Liver (tissue), 9 donors: ENCODE measurements around the gene RNF220. TPM values are rescaled to one million over a fixed set of nuclear protein-coding genes. Genes with fewer than 3 reads are reported as not detected.

Source experiments
- DNase-seq: peaks from one replicate; pipeline ENCODE4 v3.0.0-alpha.2; 2017; ENCODE audit warnings: low spot score
- H3K27ac ChIP-seq, 2 donors: one replicate each; pipeline ENCODE4 v1.7.0; 2013; ENCODE audit warnings: inconsistent platforms in 2 of 2, low read length in 2 of 2, control low read depth in 1 of 2, low read depth in 1 of 2, mild to moderate bottlenecking in 1 of 2
- H3K27me3 ChIP-seq, 4 donors: one replicate each; pipeline versions ENCODE4 v1.6.1 to v1.7.0; 2013; ENCODE audit warnings: low read length in 3 of 4, inconsistent platforms in 1 of 4, mild to moderate bottlenecking in 1 of 4, moderate library complexity in 1 of 4; ENCODE audit not compliant: control insufficient read depth in 4 of 4, insufficient read depth in 4 of 4
- H3K36me3 ChIP-seq, 4 donors: one replicate each; pipeline versions ENCODE4 v1.6.1 to v1.7.0; 2013; ENCODE audit warnings: low read length in 3 of 4, mild to moderate bottlenecking in 3 of 4, low read depth in 1 of 4, moderate library complexity in 1 of 4; ENCODE audit not compliant: control insufficient read depth in 4 of 4, insufficient read depth in 3 of 4
- H3K4me1 ChIP-seq, 4 donors: one replicate each; pipeline versions ENCODE4 v1.6.1 to v1.7.0; 2013; ENCODE audit warnings: low read length in 3 of 4, mild to moderate bottlenecking in 3 of 4, moderate library complexity in 1 of 4; ENCODE audit not compliant: control insufficient read depth in 4 of 4, insufficient read depth in 4 of 4
- H3K4me3 ChIP-seq, 3 donors: one replicate each; pipeline versions ENCODE4 v1.6.1 to v1.7.0; 2013; ENCODE audit warnings: low read length in 3 of 3, control low read depth in 1 of 3, low read depth in 1 of 3, mild to moderate bottlenecking in 1 of 3
- H3K9ac ChIP-seq, 2 donors: one replicate each; pipeline ENCODE4 v1.7.0; 2013; ENCODE audit warnings: low read length in 2 of 2, mild to moderate bottlenecking in 2 of 2, moderate library complexity in 2 of 2, control low read depth in 1 of 2, low read depth in 1 of 2
- H3K9me3 ChIP-seq, 4 donors: one replicate each; pipeline versions ENCODE4 v1.6.1 to v1.7.0; 2013; ENCODE audit warnings: low read length in 3 of 4; ENCODE audit not compliant: control insufficient read depth in 4 of 4
- EGR1 ChIP-seq, 2 donors: IDR thresholded peaks; 2 replicates each; pipeline ENCODE4 v1.6.1; 2016 to 2018; ENCODE audit warnings: antibody characterized with exemption in 2 of 2, low read depth in 2 of 2
- FOXA1 ChIP-seq: IDR thresholded peaks from 2 replicates; pipeline ENCODE4 v1.6.1; 2016; ENCODE audit warnings: antibody characterized with exemption
- FOXA2 ChIP-seq: IDR thresholded peaks from 2 replicates; pipeline ENCODE4 v1.6.1; 2016; ENCODE audit warnings: antibody characterized with exemption
- GABPA ChIP-seq, 2 donors: IDR thresholded peaks in 1 of 2; conservative IDR thresholded peaks in 1 of 2; 2 replicates each; pipeline ENCODE4 v1.6.1; 2016; ENCODE audit warnings: antibody characterized with exemption in 2 of 2, mild to moderate bottlenecking in 1 of 2, moderate library complexity in 1 of 2
- HNF4A ChIP-seq, 2 donors: conservative IDR thresholded peaks; 2 replicates each; pipeline ENCODE4 v1.6.1; 2016; ENCODE audit warnings: antibody characterized with exemption in 2 of 2, mild to moderate bottlenecking in 2 of 2
- HNF4G ChIP-seq: IDR thresholded peaks from 2 replicates; pipeline ENCODE4 v1.6.1; 2016; ENCODE audit warnings: antibody characterized with exemption
- JUND ChIP-seq, 2 donors: IDR thresholded peaks; 2 replicates each; pipeline ENCODE4 v1.6.1; 2016; ENCODE audit warnings: antibody characterized with exemption in 2 of 2
- NR2F2 ChIP-seq: IDR thresholded peaks from 2 replicates; pipeline ENCODE4 v1.6.1; 2016; ENCODE audit warnings: antibody characterized with exemption
- RAD21 ChIP-seq, 2 donors: IDR thresholded peaks; 2 replicates each; pipeline ENCODE4 v1.6.1; 2016; ENCODE audit warnings: antibody characterized with exemption in 2 of 2, mild to moderate bottlenecking in 2 of 2
- RXRA ChIP-seq, 2 donors: IDR thresholded peaks; 2 replicates each; pipeline ENCODE4 v1.6.1; 2017 to 2018; ENCODE audit warnings: antibody characterized with exemption in 2 of 2, mild to moderate bottlenecking in 1 of 2
- SP1 ChIP-seq: IDR thresholded peaks from 2 replicates; pipeline ENCODE4 v1.6.1; 2018; ENCODE audit warnings: antibody characterized with exemption, mild to moderate bottlenecking
- TAF1 ChIP-seq: conservative IDR thresholded peaks from 2 replicates; pipeline ENCODE4 v1.6.1; 2016; ENCODE audit warnings: antibody characterized with exemption, mild to moderate bottlenecking
- YY1 ChIP-seq: IDR thresholded peaks from 2 replicates; pipeline ENCODE4 v1.6.1; 2016; ENCODE audit warnings: antibody characterized with exemption, mild to moderate bottlenecking
- WGBS: extraction: QIAGEN DNeasy Blood & Tissue Kit; methylation state at CpG from one replicate; pipeline ENCODE4 v1.1.7; 2013; 5-methylcytosine and 5-hydroxymethylcytosine counted together
- polyA plus RNA-seq, 2 donors: library from polyadenylated mRNA; stranded (reverse) in 1 of 2; unstranded in 1 of 2; fragments of 200-250 nt in 1 of 2; fragments of >200 nt in 1 of 2; fragmentation: Nextera tagmentation in 1 of 2; extraction: Ambion mirVana in 1 of 2; gene quantifications; one replicate each; pipeline versions ENCODE4 v1.2.1 to v1.2.3, GENCODE V29; 2013 to 2015
- total RNA-seq, 2 donors: library from RNA; depleted of rRNA; stranded (reverse); fragments of >200 nt; gene quantifications; one replicate each; pipeline ENCODE4 v1.2.3, GENCODE V29; 2014
- TF ChIP-seq, protein P1 (sequence below): fragments of 150-350 bp; IDR thresholded peaks from 2 replicates; pipeline ENCODE4 v1.5.1; 2017; ENCODE audit warnings: improper control_type of control experiment, low read depth, low read length; ENCODE audit not compliant: missing input control
- TF ChIP-seq, protein P2 (sequence below): IDR thresholded peaks from 2 replicates; pipeline ENCODE4 v1.6.1; 2016; ENCODE audit warnings: antibody characterized with exemption
- TF ChIP-seq, protein P3 (sequence below): IDR thresholded peaks from 2 replicates; pipeline ENCODE4 v1.6.1; 2016; ENCODE audit warnings: antibody characterized with exemption
- donor health status: healthy.
- donor health status: healthy.
- donor health status: healthy.
- donor health status: healthy.
- donor health status: healthy.

Gene RNF220
- total and polyA plus RNA-seq, 4 donors = 18.2 to 35.8 (median 26.1) TPM

DNA sequence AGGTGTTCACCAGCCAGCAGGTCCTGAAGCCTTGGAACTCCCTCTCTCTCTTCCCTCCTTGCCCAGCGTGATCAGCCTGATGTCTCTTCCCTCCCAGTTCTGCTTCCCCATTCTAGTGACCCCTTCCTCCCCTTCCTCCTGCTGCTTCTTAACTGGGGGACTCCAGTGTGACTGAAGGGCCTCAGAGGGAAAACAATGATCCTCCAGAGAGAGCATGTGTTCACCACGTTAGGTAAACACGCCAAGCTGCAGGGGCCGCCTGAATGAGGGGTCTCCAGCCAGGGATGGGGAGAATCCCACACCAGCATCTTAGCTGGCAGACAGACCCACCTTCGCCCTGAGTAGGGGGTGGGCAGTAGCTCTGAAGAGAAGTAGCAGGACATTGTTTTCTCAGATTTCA lies 144.5 kb downstream of the RNF220 start:
- 66% methylated on average over 5 of the region's 5 CpGs for WGBS
- Histone ChIP-seq H3K4me3 (no peak overlapping the region), H3K4me1 (no peaks in the 10 kb centered on the region), H3K27ac (no peak overlapping the region), H3K36me3 (no peaks in the 10 kb centered on the region), H3K9ac (no peak overlapping the region), H3K27me3 (peaks cover 0 to 7% (median 0%) of the 10 kb centered on the region in 4 donors), H3K9me3 (no peaks in the 10 kb centered on the region)
- TF ChIP-seq HNF4G = no peak
- TF ChIP-seq, protein P1, sequence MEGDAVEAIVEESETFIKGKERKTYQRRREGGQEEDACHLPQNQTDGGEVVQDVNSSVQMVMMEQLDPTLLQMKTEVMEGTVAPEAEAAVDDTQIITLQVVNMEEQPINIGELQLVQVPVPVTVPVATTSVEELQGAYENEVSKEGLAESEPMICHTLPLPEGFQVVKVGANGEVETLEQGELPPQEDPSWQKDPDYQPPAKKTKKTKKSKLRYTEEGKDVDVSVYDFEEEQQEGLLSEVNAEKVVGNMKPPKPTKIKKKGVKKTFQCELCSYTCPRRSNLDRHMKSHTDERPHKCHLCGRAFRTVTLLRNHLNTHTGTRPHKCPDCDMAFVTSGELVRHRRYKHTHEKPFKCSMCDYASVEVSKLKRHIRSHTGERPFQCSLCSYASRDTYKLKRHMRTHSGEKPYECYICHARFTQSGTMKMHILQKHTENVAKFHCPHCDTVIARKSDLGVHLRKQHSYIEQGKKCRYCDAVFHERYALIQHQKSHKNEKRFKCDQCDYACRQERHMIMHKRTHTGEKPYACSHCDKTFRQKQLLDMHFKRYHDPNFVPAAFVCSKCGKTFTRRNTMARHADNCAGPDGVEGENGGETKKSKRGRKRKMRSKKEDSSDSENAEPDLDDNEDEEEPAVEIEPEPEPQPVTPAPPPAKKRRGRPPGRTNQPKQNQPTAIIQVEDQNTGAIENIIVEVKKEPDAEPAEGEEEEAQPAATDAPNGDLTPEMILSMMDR = no peak
- TF ChIP-seq TAF1 = no peak
- no peak for TF ChIP-seq FOXA1
- no peak for TF ChIP-seq GABPA (IDR thresholded peaks at IDR 0.05 in 1 of 2, conservative IDR thresholded peaks at IDR 0.05 in 1 of 2)
- TF ChIP-seq YY1 = no peak
- no peak for TF ChIP-seq RXRA (IDR thresholded peaks at IDR 0.05)
- no peak for TF ChIP-seq HNF4A (conservative IDR thresholded peaks at IDR 0.05)
- TF ChIP-seq, protein P2, sequence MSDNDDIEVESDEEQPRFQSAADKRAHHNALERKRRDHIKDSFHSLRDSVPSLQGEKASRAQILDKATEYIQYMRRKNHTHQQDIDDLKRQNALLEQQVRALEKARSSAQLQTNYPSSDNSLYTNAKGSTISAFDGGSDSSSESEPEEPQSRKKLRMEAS = no peak
- TF ChIP-seq JUND (IDR thresholded peaks at IDR 0.05) = no peak
- no peak for TF ChIP-seq NR2F2
- no peak for TF ChIP-seq EGR1 (IDR thresholded peaks at IDR 0.05; ENCODE audit: low read depth in 2 of 2)
- DNase-seq = no peak

DNA sequence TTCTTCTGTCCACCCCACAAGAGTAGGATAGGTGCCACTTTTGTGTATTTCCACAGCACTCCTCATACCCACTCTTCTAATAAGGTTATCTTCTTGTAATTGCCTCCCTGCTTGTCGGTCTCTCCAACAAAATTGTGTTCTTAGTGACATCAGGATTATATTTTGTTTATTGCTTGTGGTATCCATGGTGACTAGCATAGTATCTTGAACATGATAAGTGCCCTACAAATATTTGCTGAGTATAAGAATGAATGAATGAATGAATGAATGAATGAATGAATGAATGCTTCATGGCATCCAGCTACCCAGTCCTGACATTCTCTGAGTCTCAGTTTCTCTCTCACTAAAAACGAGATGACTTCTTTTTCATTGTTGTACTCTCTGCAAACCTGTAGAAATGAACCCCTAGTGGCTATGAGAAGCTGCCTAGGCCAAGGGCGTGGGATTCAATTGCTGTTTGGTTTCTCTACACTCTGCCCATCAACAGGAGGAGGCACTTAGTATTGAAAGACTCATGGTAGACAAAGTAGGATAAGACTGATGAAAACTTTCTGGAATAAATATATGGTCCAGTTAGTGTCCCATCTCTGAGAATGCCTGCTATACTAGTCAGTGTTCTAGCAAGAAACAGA lies 148.2 kb downstream of the RNF220 start:
- Histone ChIP-seq H3K9ac (no peak overlapping the region), H3K9me3 (no peaks in the 10 kb centered on the region), H3K27me3 (peaks cover 0 to 2% (median under 1%) of the 10 kb centered on the region in 4 donors), H3K27ac (no peak overlapping the region), H3K36me3 (no peaks in the 10 kb centered on the region), H3K4me1 (no peaks in the 10 kb centered on the region), H3K4me3 (no peak overlapping the region)
- no peak for DNase-seq
- TF ChIP-seq FOXA1 (no peak), YY1 (no peak), RAD21 (IDR thresholded peaks at IDR 0.05) (no peak), FOXA2 (no peak), HNF4A (conservative IDR thresholded peaks at IDR 0.05) (no peak), EGR1 (IDR thresholded peaks at IDR 0.05; ENCODE audit: low read depth in 2 of 2) (no peak), RXRA (IDR thresholded peaks at IDR 0.05) (no peak), GABPA (IDR thresholded peaks at IDR 0.05 in 1 of 2, conservative IDR thresholded peaks at IDR 0.05 in 1 of 2) (no peak), SP1 (no peak), TAF1 (no peak), NR2F2 (no peak)
- TF ChIP-seq, protein P3, sequence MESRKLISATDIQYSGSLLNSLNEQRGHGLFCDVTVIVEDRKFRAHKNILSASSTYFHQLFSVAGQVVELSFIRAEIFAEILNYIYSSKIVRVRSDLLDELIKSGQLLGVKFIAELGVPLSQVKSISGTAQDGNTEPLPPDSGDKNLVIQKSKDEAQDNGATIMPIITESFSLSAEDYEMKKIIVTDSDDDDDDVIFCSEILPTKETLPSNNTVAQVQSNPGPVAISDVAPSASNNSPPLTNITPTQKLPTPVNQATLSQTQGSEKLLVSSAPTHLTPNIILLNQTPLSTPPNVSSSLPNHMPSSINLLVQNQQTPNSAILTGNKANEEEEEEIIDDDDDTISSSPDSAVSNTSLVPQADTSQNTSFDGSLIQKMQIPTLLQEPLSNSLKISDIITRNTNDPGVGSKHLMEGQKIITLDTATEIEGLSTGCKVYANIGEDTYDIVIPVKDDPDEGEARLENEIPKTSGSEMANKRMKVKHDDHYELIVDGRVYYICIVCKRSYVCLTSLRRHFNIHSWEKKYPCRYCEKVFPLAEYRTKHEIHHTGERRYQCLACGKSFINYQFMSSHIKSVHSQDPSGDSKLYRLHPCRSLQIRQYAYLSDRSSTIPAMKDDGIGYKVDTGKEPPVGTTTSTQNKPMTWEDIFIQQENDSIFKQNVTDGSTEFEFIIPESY = no peak
- TF ChIP-seq, protein P2 = no peak
- 57% methylated on average over 3 of the region's 3 CpGs for WGBS
